CD4-positive, alpha-beta T cell (primary cell): ENCODE results near the gene ASB10. TPM values are rescaled to one million over a fixed set of nuclear protein-coding genes. Genes with fewer than 3 reads are reported as not detected.

Source experiments
- ATAC-seq: fragments of 200-7000 bp; cut with Tn5 transposase; one replicate; pipeline ENCODE4 v1.10.0; 2022; ENCODE audit warnings: mild to moderate bottlenecking; ENCODE audit not compliant: poor library complexity
- CTCF ChIA-PET: fragments of 350-600 bp; sonication (Branson Sonifier 250); formaldehyde crosslinking; loops from one replicate; lab custom pipeline; 2021; ENCODE audit warnings: antibody characterized with exemption, inconsistent platforms; lab: Charles Lee
- POLR2A ChIA-PET: fragments of 350-600 bp; sonication (Branson Sonifier 250); formaldehyde crosslinking; loops from one replicate; lab custom pipeline; 2021; ENCODE audit warnings: antibody characterized with exemption, inconsistent platforms; lab: Charles Lee
- DNase-seq, 14 experiments: peaks; one replicate each; pipeline ENCODE4 v3.0.0-alpha.2; 2013 to 2020; ENCODE audit warnings: mixed read lengths in 2 of 14
- H3K27ac ChIP-seq, 2 donors: one replicate each; pipeline versions ENCODE4 v1.5.1 to v1.7.0; 2013; ENCODE audit warnings: low read length in 2 of 2, low read depth in 1 of 2, mild to moderate bottlenecking in 1 of 2
- H3K27me3 ChIP-seq, 2 experiments: 1 replicate in 1 of 2; 2 replicates in 1 of 2; pipeline versions ENCODE4 v1.6.1 to v1.7.0; 2013; ENCODE audit warnings: low read length in 2 of 2, control low read depth in 1 of 2, mild to moderate bottlenecking in 1 of 2, moderate library complexity in 1 of 2; ENCODE audit not compliant: insufficient read depth in 2 of 2, control insufficient read depth in 1 of 2
- H3K36me3 ChIP-seq: one replicate; pipeline ENCODE4 v1.6.1; 2013; ENCODE audit warnings: low read length, control low read depth; ENCODE audit not compliant: insufficient read depth
- H3K4me1 ChIP-seq: one replicate; pipeline ENCODE4 v1.6.1; 2013; ENCODE audit warnings: low read length, control low read depth; ENCODE audit not compliant: insufficient read depth
- H3K4me3 ChIP-seq: one replicate; pipeline ENCODE4 v1.5.1; 2013; ENCODE audit warnings: mild to moderate bottlenecking, low read length, moderate library complexity
- H3K9me3 ChIP-seq, 2 experiments: 1 replicate in 1 of 2; 2 replicates in 1 of 2; pipeline versions ENCODE4 v1.6.1 to v1.7.0; 2013; ENCODE audit warnings: low read length in 2 of 2, mild to moderate bottlenecking in 2 of 2, control low read depth in 1 of 2, moderate library complexity in 1 of 2; ENCODE audit not compliant: control insufficient read depth in 1 of 2, insufficient read depth in 1 of 2
- H3K27ac Mint-ChIP-seq: one replicate; pipeline ENCODE4 v1.8.0; 2020; ENCODE audit warnings: mixed read lengths
- H3K27me3 Mint-ChIP-seq: one replicate; pipeline ENCODE4 v1.8.0; 2021; ENCODE audit warnings: mixed read lengths
- H3K36me3 Mint-ChIP-seq: one replicate; pipeline ENCODE4 v1.8.0; 2021; ENCODE audit warnings: low read depth, mixed read lengths
- H3K4me1 Mint-ChIP-seq: one replicate; pipeline ENCODE4 v1.8.0; 2021; ENCODE audit warnings: low read depth, mixed read lengths
- H3K4me3 Mint-ChIP-seq: one replicate; pipeline ENCODE4 v1.8.0; 2020; ENCODE audit warnings: mild to moderate bottlenecking, mixed read lengths
- H3K9me3 Mint-ChIP-seq: one replicate; pipeline ENCODE4 v1.8.0; 2020; ENCODE audit warnings: mixed read lengths
- CTCF ChIP-seq: fragments of 200-600 bp; IDR thresholded peaks from one replicate; pipeline ENCODE4 v1.8.0; 2022; ENCODE audit warnings: antibody characterized with exemption, mild to moderate bottlenecking
- intact Hi-C, 2 experiments: fragments of 100-400 bp; cut with DNase I in 1 of 2; cut with micrococcal nuclease in 1 of 2; formaldehyde crosslinking; loops; one replicate each; pipeline versions ENCODE4 v1.15.1 to v1.9.0; 2023 to 2025; cut with DNase I, micrococcal nuclease
- total RNA-seq, 174 experiments: library from RNA in 2 of 174; stranded (reverse) in 2 of 174; gene quantifications; one replicate each; pipeline ENCODE4 v1.2.3 and lab custom pipeline; 2021 to 2026

Gene ASB10
- total RNA-seq, 2 experiments from 2014 or later, result not detected

- ChIA-PET CTCF (interaction anchor here (1.3 to 2.0 kb wide), 3 partner anchors 18 to 89 kb away, joined by 3 to 16 read pairs (median 3); no protein-coding TSS in a partner anchor), POLR2A (interaction anchor here (1.0 to 1.7 kb wide), 3 partner anchors 11 to 19 kb away, joined by 3 to 25 read pairs (median 14); no protein-coding TSS in a partner anchor)
- peaks cover 31% of the 10 kb centered on the region for H3K4me1 ChIP-seq
- H3K9me3 ChIP-seq, result no peaks in the 10 kb centered on the region
- intact Hi-C loops, result loop anchor here (2.0 to 5.0 kb wide), 6 partner anchors 19 to 1509 kb away; partner anchors contain the start of gene RHEB (in 1 of the 2)
- H3K27me3 Mint-ChIP-seq, result no peaks in the 10 kb centered on the region
- peaks cover 60% of the 10 kb centered on the region for H3K36me3 Mint-ChIP-seq
- ATAC-seq, result no peak
- peaks cover 40% of the 10 kb centered on the region for H3K36me3 ChIP-seq
- H3K27ac Mint-ChIP-seq, result peak overlapping the region; percentile 90
- H3K27ac ChIP-seq, result no peak overlapping the region
- peak in 2 of 14 experiments; percentile 41 to 47 for DNase-seq
- TF ChIP-seq CTCF, result no peak
- H3K4me3 ChIP-seq, result peak overlapping the region; percentile 90
- H3K4me1 Mint-ChIP-seq, result peaks cover 30% of the 10 kb centered on the region
- H3K4me3 Mint-ChIP-seq, result peak overlapping the region; percentile 99
- no peaks in the 10 kb centered on the region for H3K27me3 ChIP-seq
- H3K9me3 Mint-ChIP-seq, result no peaks in the 10 kb centered on the region
Measured at GRCh38 chr7:151225948-151226510, 39.0 kb upstream of the ASB10 start.

GRCh38 chr7:151223728-151224127 is 36.7 kb upstream of the ASB10 start:
- H3K9me3 Mint-ChIP-seq, result no peaks in the 10 kb centered on the region
- H3K4me3 Mint-ChIP-seq, result no peak overlapping the region
- ChIA-PET CTCF (interaction anchor here (0.7 to 1.4 kb wide), 2 partner anchors 17 to 21 kb away, joined by 4 to 5 read pairs; no protein-coding TSS in a partner anchor), POLR2A (interaction anchor here (0.9 to 1.1 kb wide), 2 partner anchors 8 to 9 kb away, joined by 3 to 4 read pairs; partner anchors contain the start of gene CHPF2)
- Histone ChIP-seq H3K27me3 (no peaks in the 10 kb centered on the region), H3K27ac (no peak overlapping the region), H3K4me3 (no peak overlapping the region), H3K4me1 (peaks cover 31% of the 10 kb centered on the region), H3K9me3 (no peaks in the 10 kb centered on the region), H3K36me3 (peaks cover 62% of the 10 kb centered on the region)
- TF ChIP-seq CTCF, result no peak
- DNase-seq, result no peak
- peaks cover 77% of the 10 kb centered on the region for H3K36me3 Mint-ChIP-seq
- intact Hi-C loops, result no loop called here
- H3K27me3 Mint-ChIP-seq, result no peaks in the 10 kb centered on the region
- no peak overlapping the region for H3K27ac Mint-ChIP-seq
- ATAC-seq, result no peak
- peaks cover 29% of the 10 kb centered on the region for H3K4me1 Mint-ChIP-seq

DNA sequence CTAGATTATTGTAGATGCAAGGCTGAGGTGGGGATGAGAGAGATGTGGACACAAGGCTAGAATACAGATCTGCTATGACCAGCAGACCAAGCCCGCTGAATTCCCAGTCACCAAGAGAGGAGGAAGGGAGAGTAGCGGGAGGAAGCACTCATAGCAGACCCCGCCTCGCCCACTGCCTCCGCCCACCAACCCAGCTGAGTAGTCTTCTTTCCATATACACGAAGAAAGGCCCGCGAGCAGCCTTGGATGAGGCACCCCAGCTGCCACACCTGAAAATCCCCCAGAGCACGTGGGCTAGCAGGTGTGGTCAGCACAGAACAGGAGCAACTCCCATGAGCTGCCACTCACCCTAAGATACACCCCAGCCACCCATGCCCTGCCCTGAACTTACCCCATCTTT is 31.1 kb upstream of the ASB10 start:
- Mint-ChIP-seq H3K9me3 (no peaks in the 10 kb centered on the region), H3K27ac (no peak overlapping the region), H3K36me3 (peaks cover 91% of the 10 kb centered on the region), H3K4me3 (no peak overlapping the region), H3K27me3 (no peaks in the 10 kb centered on the region), H3K4me1 (no peaks in the 10 kb centered on the region)
- intact Hi-C loops, result no loop called here
- Histone ChIP-seq H3K4me1 (no peaks in the 10 kb centered on the region), H3K9me3 (no peaks in the 10 kb centered on the region), H3K27ac (no peak overlapping the region), H3K4me3 (no peak overlapping the region), H3K36me3 (peaks cover 96% of the 10 kb centered on the region), H3K27me3 (no peaks in the 10 kb centered on the region)
- ATAC-seq (no peak), DNase-seq (no peak)
- ChIA-PET CTCF (no interaction called here), POLR2A (interaction anchor here (0.8 to 1.3 kb wide), 2 partner anchors 9 to 25 kb away, joined by 3 to 4 read pairs; partner anchors contain the start of gene ABCF2)
- TF ChIP-seq CTCF, result no peak
